Stomach (tissue), 4 donors: Measurements from ENCODE around the gene TMC5.

Experiments
- POLR2A ChIP-seq, 4 donors: fragments of 450-650 bp; IDR thresholded peaks; one replicate each; pipeline ENCODE4 v1.6.1; 2016; ENCODE audit warnings: antibody characterized with exemption in 4 of 4, control low read depth in 2 of 4, mild to moderate bottlenecking in 1 of 4, moderate library complexity in 1 of 4
- TF ChIP-seq, protein P1 (sequence below), 7 experiments: fragments of 450-650 bp in 4 of 7; fragments of 200-600 bp in 3 of 7; sonication (generic) in 3 of 7; IDR thresholded peaks; one replicate each; pipeline ENCODE4 v1.5.1; 2016 to 2019; ENCODE audit warnings: antibody characterized with exemption in 7 of 7, control low read depth in 2 of 7, mild to moderate bottlenecking in 1 of 7

DNA sequence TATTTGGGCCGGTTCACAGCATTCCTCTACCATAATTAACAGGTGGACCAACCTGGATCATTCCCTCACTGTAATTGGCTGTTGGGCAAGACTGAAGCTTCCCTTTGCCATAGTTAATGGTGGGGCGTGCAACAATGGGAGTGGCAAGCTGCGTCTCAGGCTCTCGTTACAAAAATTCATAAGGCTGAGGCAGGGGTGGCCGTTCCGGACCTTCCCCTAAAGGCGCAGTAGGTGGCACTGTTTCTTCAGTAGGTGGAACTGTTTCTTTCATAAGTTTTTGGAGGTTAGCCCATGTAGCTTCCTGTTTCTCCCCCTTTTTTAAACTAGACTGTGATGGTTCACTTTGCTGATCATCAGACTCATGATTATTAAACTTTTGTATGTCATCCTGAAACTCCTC is 17.0 kb upstream of the TMC5 start:
- TF ChIP-seq POLR2A (IDR thresholded peaks at IDR 0.05), result no peak
- TF ChIP-seq, protein P1, sequence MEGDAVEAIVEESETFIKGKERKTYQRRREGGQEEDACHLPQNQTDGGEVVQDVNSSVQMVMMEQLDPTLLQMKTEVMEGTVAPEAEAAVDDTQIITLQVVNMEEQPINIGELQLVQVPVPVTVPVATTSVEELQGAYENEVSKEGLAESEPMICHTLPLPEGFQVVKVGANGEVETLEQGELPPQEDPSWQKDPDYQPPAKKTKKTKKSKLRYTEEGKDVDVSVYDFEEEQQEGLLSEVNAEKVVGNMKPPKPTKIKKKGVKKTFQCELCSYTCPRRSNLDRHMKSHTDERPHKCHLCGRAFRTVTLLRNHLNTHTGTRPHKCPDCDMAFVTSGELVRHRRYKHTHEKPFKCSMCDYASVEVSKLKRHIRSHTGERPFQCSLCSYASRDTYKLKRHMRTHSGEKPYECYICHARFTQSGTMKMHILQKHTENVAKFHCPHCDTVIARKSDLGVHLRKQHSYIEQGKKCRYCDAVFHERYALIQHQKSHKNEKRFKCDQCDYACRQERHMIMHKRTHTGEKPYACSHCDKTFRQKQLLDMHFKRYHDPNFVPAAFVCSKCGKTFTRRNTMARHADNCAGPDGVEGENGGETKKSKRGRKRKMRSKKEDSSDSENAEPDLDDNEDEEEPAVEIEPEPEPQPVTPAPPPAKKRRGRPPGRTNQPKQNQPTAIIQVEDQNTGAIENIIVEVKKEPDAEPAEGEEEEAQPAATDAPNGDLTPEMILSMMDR (IDR thresholded peaks at IDR 0.05), result no peak
